HEK293 (cell line): ENCODE data around the gene SLC25A1.
A peak's percentile ranks its signal among the peaks of the same experiment; 100 is the strongest.

Experiments used
- CTCF ChIA-PET: fragments of 350-600 bp; formaldehyde crosslinking; extraction: SDS; loops from one replicate; lab custom pipeline; 2021; ENCODE audit warnings: antibody characterized with exemption; lab: Yijun Ruan, JAX
- POLR2A ChIA-PET: fragments of 300-600 bp; formaldehyde crosslinking; extraction: SDS; loops from one replicate; lab custom pipeline; 2020; ENCODE audit warnings: antibody characterized with exemption, inconsistent platforms; lab: Yijun Ruan, JAX
- H3K27ac ChIP-seq: fragments of 200-500 bp; sonication (Bioruptor generic); 2 replicates; pipeline ENCODE4 v1.5.1; 2014; ENCODE audit warnings: low read depth, low read length, control low read depth, inconsistent platforms; ENCODE audit errors: extremely low read depth
- H3K36me3 ChIP-seq, 2 experiments: fragments of 200-500 bp in 1 of 2; sonication (Bioruptor generic) in 1 of 2; 1 replicate in 1 of 2; 2 replicates in 1 of 2; pipeline ENCODE4 v1.5.1; 2014 to 2017; ENCODE audit warnings: inconsistent platforms in 2 of 2, low read length in 2 of 2; ENCODE audit not compliant: control insufficient read depth in 2 of 2, insufficient read depth in 1 of 2
- H3K4me1 ChIP-seq: fragments of 200-500 bp; sonication (Bioruptor generic); 2 replicates; pipeline ENCODE4 v1.5.1; 2014; ENCODE audit warnings: mild to moderate bottlenecking, low read length, inconsistent platforms; ENCODE audit not compliant: control insufficient read depth, insufficient read depth
- H3K4me3 ChIP-seq: 2 replicates; pipeline ENCODE4 v1.5.1; 2011; ENCODE audit warnings: low read depth, mild to moderate bottlenecking, control low read depth, low read length, moderate library complexity
- H3K9me3 ChIP-seq: fragments of 200-500 bp; sonication (Bioruptor generic); 2 replicates; pipeline ENCODE4 v1.5.1; 2014; ENCODE audit warnings: low read depth, low read length, inconsistent platforms; ENCODE audit not compliant: control insufficient read depth, insufficient read depth
- ATF2 ChIP-seq: fragments of 450-650 bp; formaldehyde crosslinking; IDR thresholded peaks from 2 replicates; pipeline ENCODE4 v1.5.1; 2016; ENCODE audit warnings: missing biosample characterization, missing genetic modification characterization, low read depth
- ELK4 ChIP-seq: IDR thresholded peaks from 2 replicates; pipeline ENCODE4 v1.6.1; 2011; ENCODE audit warnings: mild to moderate bottlenecking, low read depth, low read length, borderline replicate concordance
- KLF1 ChIP-seq: fragments of 450-650 bp; formaldehyde crosslinking; IDR thresholded peaks from 2 replicates; pipeline ENCODE4 v1.5.1; 2016; ENCODE audit warnings: missing biosample characterization, missing genetic modification characterization
- MYNN ChIP-seq: fragments of 450-650 bp; formaldehyde crosslinking; IDR thresholded peaks from 2 replicates; pipeline ENCODE4 v1.5.1; 2016; ENCODE audit warnings: missing biosample characterization, missing genetic modification characterization, borderline replicate concordance
- OSR2 ChIP-seq: fragments of 450-650 bp; formaldehyde crosslinking; IDR thresholded peaks from 2 replicates; pipeline ENCODE4 v1.5.1; 2016; ENCODE audit warnings: missing biosample characterization, missing genetic modification characterization
- PBX3 ChIP-seq: sonication (generic); formaldehyde crosslinking; IDR thresholded peaks from 2 replicates; pipeline ENCODE4 v1.8.1; 2022; ENCODE audit warnings: mild to moderate bottlenecking, moderate library complexity, missing genetic modification reagents
- SP2 ChIP-seq: fragments of 450-650 bp; formaldehyde crosslinking; IDR thresholded peaks from 2 replicates; pipeline ENCODE4 v1.5.1; 2016; ENCODE audit warnings: missing biosample characterization, missing genetic modification characterization
- ZBTB20 ChIP-seq: fragments of 450-650 bp; formaldehyde crosslinking; IDR thresholded peaks from 2 replicates; pipeline ENCODE4 v1.5.1; 2016; ENCODE audit warnings: missing biosample characterization, missing genetic modification characterization
- ZBTB26 ChIP-seq: fragments of 450-650 bp; formaldehyde crosslinking; optimal IDR thresholded peaks from 2 replicates; pipeline ENCODE3; 2016; ENCODE audit warnings: missing biosample characterization, mild to moderate bottlenecking, missing genetic modification characterization
- ZBTB44 ChIP-seq: fragments of 450-650 bp; IDR thresholded peaks from 2 replicates; pipeline ENCODE4 v1.5.1; 2018; ENCODE audit warnings: missing biosample characterization, mild to moderate bottlenecking, missing genetic modification characterization
- ZBTB8A ChIP-seq: fragments of 450-650 bp; formaldehyde crosslinking; IDR thresholded peaks from 2 replicates; pipeline ENCODE4 v1.5.1; 2016; ENCODE audit warnings: missing biosample characterization, missing genetic modification characterization
- ZNF174 ChIP-seq: fragments of 450-650 bp; formaldehyde crosslinking; IDR thresholded peaks from 2 replicates; pipeline ENCODE4 v1.5.0; 2017; ENCODE audit warnings: missing biosample characterization, mild to moderate bottlenecking, missing genetic modification characterization
- ZNF202 ChIP-seq: fragments of 450-650 bp; formaldehyde crosslinking; IDR thresholded peaks from 2 replicates; pipeline ENCODE4 v1.5.1; 2016; ENCODE audit warnings: missing biosample characterization, missing genetic modification characterization, borderline replicate concordance
- ZNF335 ChIP-seq: fragments of 450-650 bp; formaldehyde crosslinking; conservative IDR thresholded peaks from 2 replicates; pipeline ENCODE4 v1.5.1; 2016; ENCODE audit warnings: missing biosample characterization, missing genetic modification characterization
- ZNF341 ChIP-seq: fragments of 450-650 bp; formaldehyde crosslinking; IDR thresholded peaks from 2 replicates; pipeline ENCODE4; 2016; ENCODE audit warnings: low read depth, missing biosample characterization, missing genetic modification characterization
- ZNF350 ChIP-seq: fragments of 450-650 bp; formaldehyde crosslinking; IDR thresholded peaks from 2 replicates; pipeline ENCODE4 v1.5.0; 2017; ENCODE audit warnings: missing biosample characterization, mild to moderate bottlenecking, missing genetic modification characterization
- ZNF404 ChIP-seq: fragments of 450-650 bp; formaldehyde crosslinking; IDR thresholded peaks from 2 replicates; pipeline ENCODE4 v1.5.1; 2017; ENCODE audit warnings: missing biosample characterization, missing genetic modification characterization
- ZNF501 ChIP-seq: fragments of 450-650 bp; formaldehyde crosslinking; IDR thresholded peaks from 2 replicates; pipeline ENCODE4 v1.5.1; 2016; ENCODE audit warnings: missing biosample characterization, missing genetic modification characterization
- ZSCAN23 ChIP-seq: fragments of 450-650 bp; formaldehyde crosslinking; IDR thresholded peaks from 2 replicates; pipeline ENCODE4 v1.5.1; 2016; ENCODE audit warnings: missing biosample characterization, missing genetic modification characterization

Gene SLC25A1

GRCh38 chr22:19150482-19151328, 27.8 kb downstream of the SLC25A1 start (continued):
- TF ChIP-seq ZNF174 (tag by site-specific recombination): no peak
- no peak for TF ChIP-seq MYNN (tag by site-specific recombination)
- TF ChIP-seq ZNF404 (tag by site-specific recombination): no peak
- no peak for TF ChIP-seq ZNF202
- TF ChIP-seq ZSCAN23 (tag by site-specific recombination): no peak
- no peak for TF ChIP-seq ZNF350 (tag by site-specific recombination)
- TF ChIP-seq OSR2 (tag by site-specific recombination): no peak

- ChIA-PET CTCF (no interaction called here), POLR2A (no interaction called here)
- Histone ChIP-seq H3K36me3 (no peaks in the 10 kb centered on the region), H3K9me3 (no peaks in the 10 kb centered on the region), H3K27ac (no peak within 1 kb of the TSS), H3K4me3 (peak within 1 kb of the TSS; percentile 7; the same call in 1 of the 2 replicates), H3K4me1 (no peaks in the 10 kb centered on the region)
- no peak for TF ChIP-seq ATF2 (tag by site-specific recombination)
- no peak for TF ChIP-seq ELK4
- TF ChIP-seq, all 188 proteins: peak for 0
Measured at GRCh38 chr22:19149991-19150390, 28.5 kb downstream of the SLC25A1 start, which contains the start of gene GSC2. TSS of gene GSC2 (minus strand) at chr22:19150292. CDS start at chr22:19150283, 9 bp downstream.

- ChIA-PET CTCF (interaction anchor here (0.7 to 0.9 kb wide), 2 partner anchors 21 to 30 kb away, joined by 3 to 4 read pairs; partner anchors contain the start of gene SLC25A1), POLR2A (interaction anchor here (1.0 kb wide), 1 partner anchor 29 kb away, joined by 5 read pairs; the partner anchor contains the start of gene SLC25A1)
- Histone ChIP-seq H3K27ac (no peak overlapping the region), H3K36me3 (no peaks in the 10 kb centered on the region), H3K4me1 (no peaks in the 10 kb centered on the region), H3K4me3 (peak overlapping the region; percentile 7; the same call in 1 of the 2 replicates), H3K9me3 (no peaks in the 10 kb centered on the region)
- no peak for TF ChIP-seq ZBTB44 (tag by site-specific recombination)
- peak; percentile 58 for TF ChIP-seq ZBTB8A (tag by site-specific recombination)
- TF ChIP-seq ZNF335 (tag by site-specific recombination): peak; percentile 50
- no peak for TF ChIP-seq ZNF501 (tag by site-specific recombination)
- TF ChIP-seq SP2 (tag by site-specific recombination): peak; percentile 49
- 0 out of 2 replicates have a peak, but pooled peaks have one; percentile 18 for TF ChIP-seq ZNF341 (tag by site-specific recombination)
- TF ChIP-seq KLF1 (tag by site-specific recombination): peak; percentile 43; the same call in 1 of the 2 replicates
- TF ChIP-seq ZBTB20: peak; percentile 34; the same call in 1 of the 2 replicates
- peak; percentile 55; the same call in 1 of the 2 replicates for TF ChIP-seq PBX3 (CRISPR knock-in tag)
- TF ChIP-seq ZBTB26 (tag by site-specific recombination): peak; percentile 75
Measured at GRCh38 chr22:19149047-19149883, 29.3 kb downstream of the SLC25A1 start.
